NAMALWA (cell line): ENCODE results near the gene DUT.
"Not testable (repeated sequence)": the region's sequence is repeated elsewhere in the genome, so short reads cannot be mapped to it uniquely, and the experiment has no call there.

Experiments used
- DNase-seq: peaks from one replicate; pipeline ENCODE4 v3.0.0-alpha.2; 2015; ENCODE audit warnings: low spot score

Gene DUT

DNA sequence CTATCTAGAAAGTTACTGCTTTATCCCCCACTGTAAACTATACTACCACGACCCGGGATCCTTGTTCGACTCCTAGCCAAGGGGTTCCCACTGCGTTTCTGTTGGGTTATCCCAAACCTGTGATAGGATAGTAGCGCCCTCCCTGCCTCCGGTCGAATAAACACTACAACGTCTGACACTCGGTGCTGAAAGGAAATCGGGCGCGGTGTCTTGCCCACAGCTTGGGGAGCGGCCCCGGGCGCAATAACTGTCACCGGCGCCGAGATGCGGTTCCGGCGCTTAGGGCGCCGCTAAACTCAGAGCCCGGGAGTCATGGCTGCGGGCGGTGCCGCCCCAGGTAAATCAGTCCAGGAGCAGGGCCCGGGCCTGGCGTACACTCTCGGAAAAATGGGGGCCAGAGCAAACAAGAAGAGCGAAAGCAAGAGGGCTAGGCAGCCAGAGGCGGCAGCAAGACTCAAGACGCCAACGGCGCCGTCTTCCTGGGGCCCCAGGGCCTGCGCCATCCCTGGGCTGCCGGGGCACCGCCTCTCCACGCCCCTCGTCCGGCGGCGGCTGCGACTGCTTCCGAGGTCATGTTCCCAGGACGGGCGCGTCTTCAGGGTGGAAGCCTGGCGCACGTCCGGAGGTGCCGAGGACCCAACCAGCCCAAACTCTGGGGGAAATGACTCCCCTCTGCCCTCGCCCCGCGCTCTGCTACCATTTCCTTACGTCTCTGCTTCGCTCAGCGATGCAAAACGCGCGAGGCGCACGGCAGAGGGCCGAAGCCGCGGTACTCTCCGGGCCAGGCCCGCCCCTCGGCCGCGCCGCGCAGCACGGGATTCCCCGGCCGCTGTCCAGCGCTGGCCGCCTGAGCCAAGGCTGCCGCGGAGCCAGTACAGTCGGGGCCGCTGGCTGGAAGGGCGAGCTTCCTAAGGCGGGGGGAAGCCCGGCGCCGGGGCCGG, at the start of gene DUT:
TSS of gene DUT (plus strand) at position 575 of the 941 bp plus-strand sequence. CDS start at position 662, 87 bp downstream.
- DNase-seq = peak; percentile 79

DNA sequence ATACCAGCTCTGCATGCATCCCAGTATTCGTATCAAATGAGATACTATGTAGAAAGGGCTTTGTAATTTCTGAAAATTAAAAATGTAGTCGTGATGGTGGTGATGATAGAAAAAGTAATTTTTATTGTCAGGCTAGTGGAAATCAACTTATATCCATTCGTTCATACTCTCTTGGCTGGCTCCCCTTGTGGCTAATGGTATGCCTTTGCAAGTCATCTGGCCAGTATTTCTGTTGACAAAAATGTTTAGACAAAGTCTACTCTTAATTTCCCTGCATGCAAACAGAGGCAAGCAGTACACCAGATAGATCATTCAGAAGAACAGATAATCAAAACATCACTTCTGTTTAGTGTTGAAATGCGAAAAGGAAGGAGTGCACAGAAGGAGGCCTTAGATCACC, 49.6 kb upstream of the DUT start:
- no peak for DNase-seq

DNA sequence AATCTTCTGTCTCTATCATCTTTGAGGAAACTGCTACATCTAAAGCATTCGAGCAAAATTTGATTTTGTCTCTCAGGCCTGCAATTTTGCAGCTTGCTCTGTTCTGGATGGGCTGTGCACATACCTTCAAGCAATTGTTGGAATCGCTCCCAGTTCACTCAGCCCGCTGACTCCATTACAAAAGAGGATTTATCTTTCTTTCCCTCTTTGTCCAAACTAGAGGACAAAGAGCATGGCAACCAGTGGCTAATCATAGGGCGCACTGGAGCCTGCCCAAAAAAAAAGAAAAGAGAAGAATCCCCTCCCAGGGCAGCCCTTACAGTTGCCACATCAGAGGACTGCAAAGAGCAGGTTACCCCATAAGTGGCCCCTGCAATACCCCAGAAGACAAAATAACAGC, 49.0 kb upstream of the DUT start:
- no peak for DNase-seq

DNA sequence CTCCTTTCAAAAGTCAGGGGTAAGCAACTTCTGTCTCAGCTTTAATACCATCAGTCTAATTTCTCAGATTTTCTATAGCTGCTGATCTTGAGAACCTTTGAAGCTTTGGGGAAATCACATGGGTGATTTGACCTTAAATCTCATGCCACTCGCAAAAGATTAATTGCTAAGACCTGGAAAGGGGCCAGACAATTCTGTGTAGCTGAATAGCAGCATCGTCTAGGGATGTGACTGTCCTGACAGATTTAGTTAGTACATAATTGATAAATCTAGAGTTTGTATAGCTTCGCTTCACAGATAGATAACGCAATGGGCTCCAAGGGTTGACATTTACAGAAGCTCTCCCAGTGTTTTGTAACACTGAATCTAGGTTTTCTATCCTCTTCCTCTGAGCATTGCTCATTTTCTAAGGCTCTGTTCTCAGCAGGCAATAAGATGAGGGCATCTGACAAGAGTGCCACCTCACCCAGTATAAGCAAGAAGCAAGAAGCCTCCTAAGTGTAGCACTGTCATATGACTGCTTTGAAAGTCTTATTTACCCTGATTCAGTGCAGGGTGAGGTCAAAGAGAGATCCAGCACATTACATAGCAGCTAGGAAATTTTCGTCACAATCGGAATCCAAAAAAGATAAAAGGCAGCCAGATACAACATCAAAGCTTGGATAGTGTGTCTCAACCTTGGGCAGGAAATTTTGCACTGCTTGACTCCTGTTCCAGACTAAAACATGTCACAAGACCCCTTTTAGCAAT, 47.7 kb upstream of the DUT start:
- DNase-seq = no peak

DNA sequence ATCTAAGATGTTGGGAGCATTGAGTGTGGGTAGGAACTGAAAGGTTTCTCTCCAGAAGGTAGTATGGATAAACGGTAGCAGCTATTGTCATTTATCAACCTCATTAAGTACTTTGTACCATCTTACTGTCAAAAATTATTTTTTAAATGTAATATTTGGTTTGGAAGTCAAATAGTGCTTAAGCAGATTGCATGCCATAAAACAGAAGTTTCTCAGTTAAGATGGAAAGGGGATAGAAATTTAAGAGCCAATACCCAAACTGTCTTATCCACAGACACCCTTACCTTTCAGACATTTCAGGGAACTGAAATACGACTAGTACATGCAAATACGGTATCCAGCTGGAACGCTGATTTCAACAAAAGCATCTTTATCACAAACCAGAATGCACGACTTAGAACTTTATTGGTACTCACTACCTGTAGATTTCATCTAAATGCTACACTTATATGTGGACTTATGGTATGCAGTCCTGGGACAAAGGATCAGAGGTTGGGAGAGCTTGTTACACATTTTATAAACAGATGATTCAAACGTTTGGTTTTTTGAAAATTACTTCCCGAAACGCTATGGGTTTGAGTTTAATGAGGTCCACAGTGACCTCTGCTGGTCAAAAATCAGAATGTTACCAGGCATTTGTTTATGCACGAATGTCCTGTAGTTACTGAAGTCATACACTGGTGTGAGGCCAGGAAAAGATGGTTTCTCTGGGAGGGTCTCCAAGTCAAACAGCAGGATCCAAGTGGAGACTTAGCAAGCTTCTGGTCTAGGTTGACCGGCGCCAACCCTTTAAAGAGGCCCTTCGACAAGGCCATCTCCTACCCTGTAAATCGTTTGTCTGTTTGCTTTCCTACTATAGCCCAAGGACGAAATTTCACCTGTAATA, 45.7 kb upstream of the DUT start:
- peak; percentile 82 for DNase-seq

DNA sequence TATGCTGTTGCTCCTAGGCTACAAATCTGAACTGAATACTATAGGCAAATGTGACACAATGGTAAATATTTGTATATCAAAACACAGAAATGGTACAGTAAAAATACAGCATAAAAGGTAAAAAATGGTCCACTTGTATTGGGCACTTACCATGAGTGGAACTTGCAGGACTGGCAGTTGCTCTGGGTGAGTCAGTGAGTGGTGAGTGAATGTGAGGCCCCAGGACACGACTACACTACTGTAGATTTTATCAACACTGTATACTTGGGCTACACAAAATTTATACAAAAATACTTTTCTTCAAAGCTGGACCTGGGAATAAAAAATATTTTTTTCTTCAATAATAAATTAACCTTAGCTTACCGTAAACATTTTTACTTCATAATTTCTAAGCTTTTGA, 41.6 kb upstream of the DUT start:
- no peak for DNase-seq

DNA sequence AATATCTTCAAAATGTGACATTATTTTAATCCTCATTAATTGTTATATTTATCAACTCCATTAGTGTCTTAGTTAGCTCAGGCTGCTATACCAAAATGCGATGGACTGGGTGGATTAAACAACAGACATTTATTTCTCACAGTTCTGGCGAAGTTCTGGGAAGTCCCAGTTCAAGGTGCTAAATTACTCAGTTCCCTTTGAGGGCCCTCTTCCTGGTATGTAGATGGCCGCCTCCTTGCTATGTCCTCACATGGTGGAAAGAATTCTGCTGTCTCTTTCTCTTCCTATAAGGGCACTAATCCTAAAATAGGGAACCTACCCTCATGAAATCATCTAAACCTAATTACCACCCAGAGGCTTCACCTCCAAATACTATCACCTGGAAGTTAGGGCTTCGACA, 38.8 kb upstream of the DUT start:
- no peak for DNase-seq

DNA sequence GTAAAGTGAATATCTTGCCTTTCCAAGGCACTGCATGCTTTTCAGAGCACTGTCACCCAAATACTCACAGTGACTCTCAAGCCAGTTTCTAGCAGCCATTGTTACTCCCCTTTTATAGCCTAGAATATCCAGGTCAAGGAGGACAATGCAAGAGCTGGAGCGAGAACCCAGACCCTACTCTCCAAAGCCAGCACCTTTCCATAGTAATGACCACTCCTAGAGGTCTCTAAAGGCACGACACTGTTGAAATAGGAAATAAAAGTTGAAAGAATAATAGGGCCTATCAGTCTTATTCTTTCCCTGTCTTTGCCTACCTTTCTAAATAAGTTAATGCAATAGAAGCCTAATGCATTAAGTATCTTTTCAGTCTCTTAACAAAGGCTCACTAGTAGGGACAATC, 33.6 kb upstream of the DUT start:
- no peak for DNase-seq

DNA sequence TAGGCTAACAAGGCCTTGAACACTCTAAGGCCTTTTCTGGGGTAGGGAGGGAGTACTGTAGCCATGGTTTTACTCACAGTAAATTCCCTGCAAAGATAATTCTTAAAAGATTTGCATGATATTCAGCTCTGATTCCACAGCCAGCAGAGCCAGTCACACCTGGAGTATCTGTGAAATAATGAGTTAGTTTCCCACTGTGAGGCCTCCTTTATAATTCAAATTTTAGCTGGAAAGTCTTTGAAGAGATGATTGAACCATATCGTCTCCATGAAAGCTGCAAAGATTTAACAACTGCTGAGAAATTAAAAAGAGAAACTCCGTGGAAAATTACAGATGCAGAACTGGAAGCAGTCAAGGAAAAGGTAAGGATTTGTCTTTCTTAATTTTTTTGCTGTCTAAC, 32.3 kb upstream of the DUT start:
- DNase-seq = no peak

DNA sequence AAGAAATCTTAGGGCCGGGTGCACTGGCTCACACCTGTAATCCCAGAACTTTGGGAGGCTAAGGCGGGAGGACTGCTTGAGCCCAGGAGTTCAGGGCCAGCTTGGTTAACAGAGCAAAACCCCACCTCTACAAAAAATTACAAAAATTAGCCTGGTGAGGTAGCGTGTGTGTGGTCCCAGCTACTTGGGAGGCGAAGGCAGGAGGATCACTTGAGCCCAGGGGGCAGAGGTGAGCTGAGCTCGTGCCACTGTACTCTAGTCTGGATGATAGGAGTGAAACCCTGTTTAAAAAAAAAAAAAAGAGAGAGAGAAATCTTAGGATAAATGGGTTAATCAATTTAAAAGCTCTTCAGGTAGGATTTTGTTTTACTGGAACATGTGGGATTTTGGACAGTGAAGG, 31.2 kb upstream of the DUT start:
- no peak for DNase-seq

DNA sequence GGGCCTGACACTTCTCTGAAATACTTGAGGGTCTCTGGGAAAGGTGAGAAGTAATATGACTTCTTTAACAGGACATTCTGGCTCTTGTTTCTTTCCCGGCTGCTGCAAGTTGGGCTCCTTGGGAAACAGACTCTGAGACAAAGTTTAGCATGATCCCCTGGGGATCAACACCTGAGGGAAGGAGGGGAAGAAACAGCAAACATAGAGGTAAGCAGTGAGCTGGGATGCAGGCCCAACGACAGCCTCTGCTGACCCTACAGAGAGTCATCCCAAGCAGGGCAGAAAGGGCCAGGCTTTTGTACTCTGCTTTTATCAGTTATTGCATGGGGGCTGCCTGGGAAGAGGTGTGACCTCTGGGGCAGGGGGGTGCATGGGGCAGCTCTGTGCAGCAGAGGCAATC, 26.8 kb upstream of the DUT start:
- no peak for DNase-seq

DNA sequence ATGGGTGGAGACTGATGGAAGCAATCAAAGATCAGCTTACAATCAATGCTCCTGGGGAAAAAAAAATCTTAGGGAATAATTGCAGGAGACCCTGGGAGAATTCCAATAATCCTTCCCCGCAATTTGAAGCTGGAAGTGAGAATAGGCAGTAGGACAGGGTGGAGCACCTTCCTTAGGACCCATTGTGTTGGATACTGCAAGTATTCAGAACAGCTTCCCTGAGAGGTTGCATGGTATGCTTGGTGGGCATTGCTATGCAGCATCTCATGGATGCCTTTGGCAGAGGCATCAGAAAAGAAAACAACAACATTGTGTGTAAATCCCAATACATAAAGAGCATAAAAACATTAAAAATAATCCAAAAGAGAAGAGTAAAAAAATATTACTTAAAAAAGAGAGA, 24.6 kb upstream of the DUT start:
- no peak for DNase-seq

DNA sequence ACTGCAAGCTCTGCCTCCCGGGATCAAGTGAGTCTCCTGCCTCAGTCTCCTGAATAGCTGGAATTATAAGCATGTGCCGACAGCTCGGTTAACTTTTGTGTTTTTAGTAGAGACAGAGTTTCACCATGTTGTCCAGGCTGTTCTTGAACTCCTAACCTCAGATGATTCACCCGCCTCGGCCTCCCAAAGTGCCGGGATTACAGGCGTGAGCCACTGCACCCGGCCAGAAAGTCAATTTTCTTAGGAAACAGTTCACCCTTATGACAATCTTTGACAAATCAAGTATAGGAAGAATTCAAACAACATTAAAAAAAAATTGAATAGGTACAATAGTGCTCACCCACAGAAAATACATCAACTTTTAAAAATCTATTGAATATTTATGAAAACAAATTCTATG, 23.6 kb upstream of the DUT start:
- DNase-seq = no peak

DNA sequence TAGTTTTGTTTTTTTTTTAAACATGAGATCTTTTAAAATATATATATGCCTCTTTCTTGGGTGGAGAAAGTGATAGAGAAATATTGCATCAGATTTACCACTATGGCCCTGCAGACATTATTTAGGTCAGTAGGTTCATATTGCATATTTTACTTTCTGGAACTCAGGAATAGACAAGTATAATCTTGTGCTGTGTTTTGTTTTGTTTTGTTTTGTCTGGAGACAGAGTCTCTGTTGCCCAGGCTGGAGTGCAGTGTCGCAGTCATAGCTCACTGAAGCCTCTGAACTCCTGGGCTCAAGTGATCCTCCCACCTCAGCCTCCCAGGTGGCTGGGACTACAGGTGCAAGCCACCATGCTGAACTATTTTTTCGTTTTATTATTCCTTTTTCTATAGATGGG, 21.5 kb upstream of the DUT start:
- no peak for DNase-seq

DNA sequence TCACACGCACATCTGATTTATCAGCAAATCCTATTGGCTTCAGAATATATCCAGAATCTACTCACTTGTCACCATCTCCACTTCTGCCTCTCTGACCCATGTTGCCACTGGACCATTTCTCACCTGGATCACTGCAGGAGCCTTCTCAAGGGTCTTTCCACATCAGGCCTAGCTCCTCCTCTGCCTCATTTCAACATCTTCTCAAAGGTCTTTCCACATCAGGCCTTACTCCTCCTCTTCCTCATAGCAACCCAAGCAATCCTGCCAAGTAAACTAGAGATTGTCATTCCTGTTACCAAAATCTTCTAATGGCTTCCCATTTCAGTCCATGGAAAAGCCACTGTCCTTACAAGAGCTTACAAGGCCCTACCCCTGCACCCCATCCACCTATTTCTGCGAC, 18.0 kb upstream of the DUT start:
- no peak for DNase-seq

DNA sequence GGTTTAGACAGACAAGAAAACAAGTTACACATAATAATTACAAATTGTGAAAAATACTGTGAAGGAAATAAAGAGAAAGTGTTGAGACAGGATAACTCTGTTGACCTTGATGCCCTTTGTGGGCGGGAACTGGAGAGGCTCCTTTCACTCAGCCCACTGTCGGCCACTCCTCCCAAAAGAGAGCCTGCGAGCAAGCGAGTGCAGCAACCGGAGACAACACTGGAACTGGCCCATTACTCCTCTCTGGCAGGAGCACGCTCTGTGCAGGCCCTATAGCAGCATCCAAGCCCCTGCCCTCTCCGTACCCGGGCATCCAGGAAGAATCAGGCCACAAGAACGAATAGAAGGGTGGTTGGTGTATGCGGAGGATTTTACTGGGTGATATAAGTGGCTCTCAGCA, 16.2 kb upstream of the DUT start:
- DNase-seq = no peak

DNA sequence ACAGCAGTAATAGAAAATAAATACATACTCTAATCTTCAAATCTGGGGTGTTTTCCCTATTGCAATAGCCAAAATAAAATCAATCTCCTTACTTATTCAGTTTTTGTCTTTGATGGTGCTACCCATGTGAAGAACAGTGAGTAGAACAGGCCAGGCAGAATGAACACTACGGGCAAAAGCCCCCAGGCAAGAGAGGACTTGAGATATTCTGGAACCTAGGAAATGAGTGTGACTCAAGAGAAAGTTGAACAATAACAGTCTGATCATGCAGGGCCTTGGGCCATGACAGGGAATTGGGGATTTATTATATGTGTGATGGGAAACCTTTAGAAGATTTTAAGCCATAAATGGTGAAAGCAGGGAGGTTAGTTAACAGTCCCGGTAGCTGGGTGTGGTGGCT, 14.0 kb upstream of the DUT start:
- DNase-seq = no peak

DNA sequence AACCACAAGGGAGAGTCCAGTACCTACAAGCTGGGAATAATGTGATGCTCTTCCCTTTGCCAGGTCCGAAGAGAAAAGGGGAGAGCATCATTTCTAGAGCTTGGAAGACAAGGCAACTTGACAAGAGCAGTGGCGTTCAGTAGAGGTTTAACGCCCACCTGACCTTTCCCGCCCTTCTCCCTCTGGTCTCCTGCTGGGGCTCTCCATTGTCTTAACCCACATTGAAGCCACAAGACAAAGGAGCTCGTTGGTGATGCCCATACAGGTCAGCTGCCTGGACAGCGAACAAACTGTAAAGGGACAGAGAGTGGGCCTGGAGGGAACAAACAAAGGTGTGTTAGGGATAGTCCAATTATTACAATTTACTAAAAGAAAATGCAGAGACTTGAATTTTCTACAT, 13.1 kb upstream of the DUT start:
- DNase-seq = no peak

DNA sequence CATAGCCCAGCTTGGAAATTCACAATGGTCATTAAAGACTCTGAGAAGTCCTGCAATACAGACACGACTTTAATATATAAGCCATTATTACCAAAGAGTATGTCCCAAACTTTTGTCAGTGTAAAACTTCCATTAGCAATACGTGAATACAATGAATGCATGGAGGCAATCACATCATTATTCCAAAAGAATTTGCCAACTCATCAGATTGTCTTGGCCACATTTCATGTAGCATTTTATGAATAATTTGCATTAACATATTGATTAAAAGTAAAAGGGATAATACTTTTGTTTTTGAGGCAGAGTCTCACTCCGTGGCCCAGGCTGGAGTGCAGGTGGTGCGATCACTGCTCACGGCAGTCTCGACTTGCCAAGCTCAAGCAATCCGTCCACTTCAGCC, 7.9 kb upstream of the DUT start:
- DNase-seq = no peak

DNA sequence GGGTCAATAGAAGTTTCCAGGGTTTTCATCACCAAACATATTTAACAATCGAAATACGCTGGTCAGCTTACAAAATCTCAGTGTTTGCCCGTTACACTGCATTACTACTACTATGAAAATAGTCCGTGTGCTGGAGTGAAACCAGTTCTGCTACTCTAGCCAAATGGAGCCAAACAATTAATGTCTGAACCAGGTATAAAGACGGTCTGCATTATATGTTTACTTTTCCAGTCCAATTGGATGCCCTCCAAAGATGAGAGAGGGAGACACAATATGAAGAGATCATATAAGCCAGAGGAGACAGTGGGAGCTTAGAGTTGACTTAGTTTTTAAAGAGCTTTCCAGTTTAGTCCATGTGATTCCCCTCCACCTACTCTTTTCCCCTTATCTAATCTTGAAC, 6.3 kb upstream of the DUT start:
- no peak for DNase-seq

DNA sequence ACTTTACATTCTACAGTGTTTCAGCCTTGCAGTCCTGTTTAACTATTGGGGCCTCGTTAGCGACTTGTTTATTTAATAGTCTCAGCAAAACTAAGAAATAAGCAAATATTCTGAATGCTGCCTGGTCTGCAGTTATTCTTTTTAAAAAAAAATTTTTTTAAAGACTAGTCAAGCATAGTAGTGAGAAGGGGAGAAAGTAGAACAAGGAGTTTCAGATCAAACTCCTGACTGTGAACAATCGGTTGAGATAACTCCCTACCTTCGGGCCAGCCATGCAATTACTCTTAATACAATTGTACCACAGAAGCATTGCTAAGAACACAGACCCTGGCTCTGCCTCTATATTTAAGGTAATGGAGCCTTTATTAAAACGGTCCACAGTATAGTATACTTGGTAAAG, 5.8 kb upstream of the DUT start:
- no peak for DNase-seq

DNA sequence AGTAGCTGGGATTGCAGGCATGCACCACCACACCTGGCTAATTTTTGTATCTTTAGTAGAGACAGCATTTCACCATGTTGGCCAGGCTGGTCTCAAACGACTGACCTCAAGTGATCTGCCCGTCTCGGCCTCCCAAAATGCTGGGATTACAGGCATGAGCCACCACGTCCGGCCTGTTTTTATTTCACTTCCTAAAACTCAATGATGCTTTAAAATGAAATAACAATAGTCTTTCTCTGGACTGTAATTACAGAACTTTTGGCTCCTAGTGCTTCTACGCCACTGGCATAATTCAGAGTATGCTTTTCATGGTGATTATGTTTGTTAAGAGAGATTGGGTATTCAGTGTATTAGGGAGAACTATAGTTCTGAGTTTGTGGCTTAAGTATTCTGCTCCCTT, 5.0 kb upstream of the DUT start:
- not testable (repeated sequence) for DNase-seq
